GM12872 (cell line): Measurements from ENCODE around the gene MYRF.

ENCODE experiments used
- CTCF ChIP-seq: IDR thresholded peaks from 3 replicates; pipeline ENCODE4 v1.5.1; 2011; ENCODE audit warnings: low read depth, mild to moderate bottlenecking, low read length, moderate library complexity; ENCODE audit not compliant: insufficient read depth

Gene MYRF

GRCh38 chr11:61743486-61744095 lies 8.8 kb upstream of the MYRF start:
- TF ChIP-seq CTCF: no peak

- no peak for TF ChIP-seq CTCF
Observed at GRCh38 chr11:61744181-61744580, 8.3 kb upstream of the MYRF start.

GRCh38 chr11:61744609-61745156 lies 7.8 kb upstream of the MYRF start:
- no peak for TF ChIP-seq CTCF

- TF ChIP-seq CTCF: no peak
Observed at GRCh38 chr11:61745781-61746441, 6.5 kb upstream of the MYRF start.

GRCh38 chr11:61746442-61747191 lies 5.8 kb upstream of the MYRF start:
- no peak for TF ChIP-seq CTCF

GRCh38 chr11:61747192-61747966 lies 5.1 kb upstream of the MYRF start:
- peak; percentile 98 for TF ChIP-seq CTCF

- TF ChIP-seq CTCF: no peak
Observed at GRCh38 chr11:61747967-61748285, 4.5 kb upstream of the MYRF start.
